Activated T-cell treated with anti-CD3 and anti-CD28 coated beads for 1 hour (primary cell): Measurements from ENCODE around the gene ZSWIM3.

Experiments
- DNase-seq: peaks from one replicate; pipeline ENCODE4 v3.0.0-alpha.2; 2020; ENCODE audit warnings: low read depth

The ZSWIM3 gene

DNA sequence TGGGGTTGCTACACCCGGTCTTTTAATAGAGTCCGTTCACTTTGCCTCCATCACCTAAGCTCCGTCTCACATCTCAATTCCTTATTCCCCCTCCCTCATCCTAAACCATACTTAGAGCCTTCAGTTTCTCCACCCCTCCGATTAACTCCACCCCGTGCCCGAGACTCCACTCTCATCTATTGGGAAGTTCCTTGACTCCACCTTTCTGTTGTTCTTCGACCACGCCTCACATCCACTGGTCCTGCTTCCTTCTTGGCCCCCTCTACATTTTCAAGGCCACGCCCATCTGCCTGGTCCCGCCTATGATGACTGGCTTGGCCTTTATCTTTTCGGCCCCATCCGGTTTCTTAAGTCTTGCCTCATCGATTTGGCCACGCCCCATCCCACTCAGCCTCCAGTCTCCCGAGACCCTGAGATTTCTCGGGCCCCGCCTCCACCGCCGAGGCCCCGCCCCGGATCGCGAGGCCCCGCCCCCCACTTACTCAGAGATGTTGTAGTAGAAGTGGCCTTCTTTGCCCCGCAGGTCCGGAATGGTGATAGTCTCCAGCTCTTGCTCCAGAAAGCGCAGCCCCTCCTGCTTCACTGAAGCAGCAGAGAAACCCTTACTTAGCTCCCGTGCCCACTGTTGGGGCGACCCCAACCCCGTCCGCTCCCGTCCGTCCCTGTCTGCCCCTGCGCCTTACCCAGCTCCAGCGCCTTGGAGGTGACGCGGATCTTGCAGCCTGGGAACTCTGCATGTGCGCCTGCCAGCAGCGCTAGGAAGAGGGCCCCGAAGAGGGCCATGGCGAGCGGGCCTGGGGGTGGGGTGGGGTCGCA is 53.5 kb downstream of the ZSWIM3 start:
- peak; percentile 78 for DNase-seq

DNA sequence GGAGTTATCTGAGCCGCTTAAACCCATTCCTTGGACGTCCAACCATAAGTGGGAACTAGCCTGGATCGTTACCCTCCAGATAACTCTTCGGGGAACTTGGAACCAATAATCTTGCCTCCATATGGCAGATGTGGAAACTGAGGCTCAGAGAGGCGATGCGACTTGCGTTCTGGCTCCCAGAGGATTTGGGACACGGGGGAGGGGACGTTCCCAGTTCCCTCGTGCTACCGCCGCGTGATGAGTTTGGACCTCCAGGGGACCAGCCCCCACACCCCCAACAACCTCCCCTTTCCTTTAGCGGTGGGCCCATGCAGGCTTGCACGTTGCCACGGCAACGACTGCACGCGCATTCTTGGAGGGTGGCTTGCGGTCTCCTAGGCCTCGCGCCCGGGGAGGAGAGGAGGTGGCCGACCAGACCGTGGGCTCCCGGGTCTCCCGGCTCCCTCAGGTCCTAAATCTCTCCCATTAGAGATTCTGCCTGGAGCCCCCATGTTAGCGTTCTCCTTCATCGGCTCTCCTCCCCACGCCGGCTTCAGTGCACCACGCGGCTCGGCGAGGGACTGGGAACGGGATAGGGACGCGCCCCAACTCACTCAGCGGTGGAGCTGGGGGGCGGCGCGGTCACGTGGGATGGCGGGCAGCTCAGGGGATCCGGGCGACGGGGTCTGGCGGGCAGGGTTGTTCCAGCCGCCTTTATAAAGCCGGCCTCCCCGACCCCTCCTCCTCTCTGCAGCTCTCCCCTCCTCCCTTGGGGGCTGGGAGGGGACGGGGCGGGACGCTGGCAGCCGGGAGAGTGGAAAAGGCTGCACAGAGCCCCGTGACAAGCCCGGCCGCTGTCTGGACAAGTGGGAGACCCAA is 54.3 kb downstream of the ZSWIM3 start, which contains the start of gene PLTP:
PLTP (minus strand) TSS at position 670 of the 858 bp plus-strand sequence. CDS start 703 bp downstream, outside the sequence.
- no peak for DNase-seq

DNA sequence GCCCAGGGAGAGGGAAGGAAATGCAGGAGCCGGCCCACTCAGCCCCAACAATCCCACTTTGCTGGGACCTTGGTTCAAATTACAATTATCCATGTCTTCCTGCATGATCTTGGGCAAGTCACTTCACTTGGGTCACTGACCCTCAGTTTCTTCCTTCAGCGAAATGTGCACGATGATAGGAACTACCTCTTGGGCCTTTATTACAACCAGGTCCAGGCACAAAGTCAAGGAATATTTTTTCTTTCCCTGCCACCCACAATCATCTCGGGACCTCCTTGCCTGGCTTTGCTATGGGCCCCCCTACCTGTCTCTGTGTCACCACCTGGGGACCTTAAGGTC is 54.9 kb downstream of the ZSWIM3 start:
- no peak for DNase-seq

DNA sequence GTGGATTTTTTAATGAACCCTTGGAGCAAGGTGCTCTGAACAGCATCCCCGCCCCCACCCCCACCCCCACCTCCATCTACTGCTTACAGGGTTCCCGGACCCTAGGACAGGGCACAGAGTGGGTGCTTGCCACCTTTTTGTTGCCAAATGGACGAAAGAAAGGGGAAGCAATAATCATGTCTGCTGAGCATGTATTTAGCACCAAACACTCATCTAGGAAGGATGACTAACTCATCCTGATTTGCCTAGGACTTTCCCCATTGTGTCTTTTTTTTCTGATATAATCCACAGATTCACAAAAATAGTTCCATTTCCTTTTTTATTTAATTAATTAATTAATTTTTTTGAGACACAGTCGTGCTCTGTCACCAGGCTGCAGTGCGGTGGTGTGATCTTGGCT is 55.7 kb downstream of the ZSWIM3 start:
- no peak for DNase-seq

DNA sequence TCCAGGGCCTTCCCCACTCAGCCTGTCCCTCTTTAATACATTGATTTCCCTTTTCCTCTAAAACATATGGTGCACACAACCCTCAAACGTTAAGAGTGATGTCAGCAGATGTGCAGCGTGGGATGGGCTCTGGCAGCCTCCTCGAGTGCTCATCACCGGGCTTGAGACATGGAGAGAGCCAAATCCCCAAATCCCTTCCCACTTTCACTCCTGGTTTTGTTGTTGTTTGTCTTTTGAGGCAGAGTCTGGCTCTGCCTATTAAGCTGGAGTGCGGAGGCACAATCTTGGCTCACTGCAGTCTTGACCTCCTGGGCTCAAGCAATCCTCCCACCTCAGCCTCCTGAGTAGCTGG is 60.4 kb downstream of the ZSWIM3 start:
- no peak for DNase-seq

DNA sequence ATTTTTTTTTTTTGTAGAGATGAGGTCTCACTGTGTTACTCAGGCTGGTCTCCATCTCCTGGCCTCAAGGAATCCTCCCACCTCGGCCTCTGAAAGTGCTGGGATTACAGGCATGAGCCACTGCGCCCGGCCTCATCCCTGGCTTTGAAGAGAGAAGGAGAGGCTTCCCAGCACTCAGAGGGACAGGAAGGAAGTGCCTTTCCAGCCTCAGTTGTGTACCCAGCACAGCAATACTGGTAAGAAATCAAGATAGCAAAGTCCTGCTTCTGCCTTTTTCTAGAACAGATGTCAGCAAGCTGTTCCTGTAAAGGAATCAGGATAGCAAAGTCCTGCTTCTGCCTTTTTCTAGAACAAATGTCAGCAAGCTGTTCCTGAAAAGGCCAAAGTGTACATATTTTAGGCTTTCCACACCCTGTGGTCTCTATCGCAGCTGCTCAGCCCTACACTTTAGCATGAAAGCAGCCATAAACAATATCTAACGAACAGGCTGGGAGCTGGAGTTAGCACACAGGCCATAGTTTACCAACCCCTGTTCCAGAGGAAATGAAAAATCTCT is 60.8 kb downstream of the ZSWIM3 start:
- no peak for DNase-seq

DNA sequence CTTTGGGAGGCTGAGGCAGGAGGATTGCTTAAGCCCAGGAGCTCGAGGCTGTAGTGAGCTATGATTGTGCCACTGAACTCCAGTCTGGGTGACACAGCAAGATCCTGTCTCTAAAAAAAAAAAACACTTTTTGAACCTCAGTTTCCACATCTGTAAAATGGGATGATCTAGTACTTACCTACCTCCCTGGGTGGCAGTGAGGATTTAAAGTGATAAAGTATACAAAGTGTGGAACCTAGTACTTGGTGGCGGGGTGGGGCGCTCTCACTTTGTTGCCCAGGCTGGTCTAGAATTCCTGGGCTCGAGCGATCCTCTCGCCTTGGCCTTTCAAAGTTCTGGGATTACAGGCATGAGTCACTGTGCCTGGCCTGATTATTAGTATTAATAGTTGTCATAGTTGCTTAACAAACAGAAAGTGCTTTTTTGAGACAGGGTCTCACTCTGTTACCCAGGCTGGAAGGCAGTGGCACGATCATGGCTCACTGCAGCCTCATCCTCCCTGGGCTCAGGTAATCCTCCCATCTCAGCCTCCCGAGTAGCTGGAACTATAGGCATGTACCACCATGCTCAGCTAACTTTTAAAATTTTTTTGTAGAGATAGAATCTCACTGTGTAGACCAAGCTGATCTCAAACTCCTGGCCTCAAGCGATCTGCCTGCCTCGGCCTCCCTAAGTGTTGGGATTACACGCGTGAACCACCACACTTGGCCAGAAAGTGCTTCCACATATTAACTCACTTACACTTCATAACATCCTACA is 61.5 kb downstream of the ZSWIM3 start:
- DNase-seq, result no peak

DNA sequence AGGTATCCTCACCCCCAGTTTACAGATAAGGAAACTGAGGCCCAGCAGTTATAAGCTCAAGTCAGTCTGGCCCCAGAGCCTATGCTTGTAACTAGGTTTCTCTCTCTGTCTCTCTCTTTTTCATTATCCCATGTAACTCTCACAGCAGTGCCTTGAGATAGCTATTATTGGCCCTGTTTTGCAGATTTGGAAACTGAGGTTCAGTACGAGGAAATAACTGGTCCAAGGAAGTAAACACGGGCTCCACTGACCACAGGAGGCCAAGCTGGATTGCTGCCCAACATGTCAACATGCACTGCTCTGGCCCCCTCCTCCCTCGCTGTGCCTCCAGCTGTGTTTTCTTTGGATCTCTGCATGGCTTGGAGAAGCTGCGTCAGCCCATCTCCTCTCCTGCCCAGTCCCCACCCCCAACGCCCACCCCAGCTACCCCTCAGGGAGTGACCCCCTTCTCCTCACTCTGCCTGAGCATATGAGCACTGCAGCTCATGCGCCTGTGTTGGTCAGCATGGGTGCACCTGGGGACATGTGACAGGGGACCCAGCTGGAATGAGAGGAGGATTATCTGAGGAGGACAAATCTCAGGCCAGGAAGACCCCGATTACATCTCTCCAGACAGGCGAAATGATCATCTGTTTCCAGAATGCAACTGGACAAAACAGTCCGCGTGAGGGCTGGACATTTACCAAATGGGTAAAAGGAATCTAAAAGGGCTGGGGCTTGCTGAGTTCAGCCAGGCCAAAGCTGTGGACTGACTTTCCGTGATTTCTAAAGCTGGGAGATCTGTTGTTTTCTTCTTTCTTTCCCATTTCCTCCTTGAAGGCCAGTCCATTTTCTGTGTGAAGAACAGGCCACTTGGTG is 62.4 kb downstream of the ZSWIM3 start:
- no peak for DNase-seq

DNA sequence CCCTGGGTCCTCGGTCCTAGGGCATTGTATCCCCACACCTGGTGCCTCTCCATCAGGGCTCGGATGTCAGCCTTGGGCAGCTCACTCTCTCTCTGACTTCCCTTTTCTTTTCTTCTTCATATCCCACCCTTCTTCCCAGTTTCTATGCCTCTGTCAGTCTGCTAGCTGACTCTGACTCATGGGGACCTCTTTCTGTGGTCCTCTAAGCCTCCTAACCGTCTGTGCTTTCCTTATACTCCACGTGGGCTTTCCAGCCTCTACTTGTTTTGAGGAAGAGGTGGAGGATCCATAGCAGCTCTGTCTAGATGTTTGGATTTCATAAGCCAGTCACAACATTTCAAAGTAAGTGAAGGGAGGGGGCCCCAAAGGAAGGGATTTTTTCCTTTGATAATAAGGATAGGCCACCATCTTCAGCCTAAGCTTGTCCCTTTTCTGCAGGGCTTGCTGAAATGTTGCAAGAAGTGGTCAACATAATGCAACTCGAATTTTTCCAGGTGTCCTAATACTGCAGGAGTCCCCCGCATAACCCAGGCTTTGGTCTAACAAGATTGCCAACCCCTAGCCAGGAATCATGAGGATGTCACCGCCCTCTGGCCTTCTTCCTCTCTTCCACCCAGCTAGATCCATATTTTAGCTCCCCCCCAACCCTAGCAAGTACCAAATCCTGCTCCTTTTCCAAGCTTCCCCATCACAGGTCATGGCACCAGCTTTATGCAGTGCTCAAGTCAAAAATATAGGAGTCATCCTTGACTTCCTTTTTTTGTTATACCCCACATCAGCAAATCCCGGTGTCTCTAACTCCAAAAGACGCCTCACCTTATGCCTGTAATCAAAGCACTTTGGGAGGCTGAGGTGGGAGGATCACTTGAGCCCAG is 63.3 kb downstream of the ZSWIM3 start:
- DNase-seq, result no peak

DNA sequence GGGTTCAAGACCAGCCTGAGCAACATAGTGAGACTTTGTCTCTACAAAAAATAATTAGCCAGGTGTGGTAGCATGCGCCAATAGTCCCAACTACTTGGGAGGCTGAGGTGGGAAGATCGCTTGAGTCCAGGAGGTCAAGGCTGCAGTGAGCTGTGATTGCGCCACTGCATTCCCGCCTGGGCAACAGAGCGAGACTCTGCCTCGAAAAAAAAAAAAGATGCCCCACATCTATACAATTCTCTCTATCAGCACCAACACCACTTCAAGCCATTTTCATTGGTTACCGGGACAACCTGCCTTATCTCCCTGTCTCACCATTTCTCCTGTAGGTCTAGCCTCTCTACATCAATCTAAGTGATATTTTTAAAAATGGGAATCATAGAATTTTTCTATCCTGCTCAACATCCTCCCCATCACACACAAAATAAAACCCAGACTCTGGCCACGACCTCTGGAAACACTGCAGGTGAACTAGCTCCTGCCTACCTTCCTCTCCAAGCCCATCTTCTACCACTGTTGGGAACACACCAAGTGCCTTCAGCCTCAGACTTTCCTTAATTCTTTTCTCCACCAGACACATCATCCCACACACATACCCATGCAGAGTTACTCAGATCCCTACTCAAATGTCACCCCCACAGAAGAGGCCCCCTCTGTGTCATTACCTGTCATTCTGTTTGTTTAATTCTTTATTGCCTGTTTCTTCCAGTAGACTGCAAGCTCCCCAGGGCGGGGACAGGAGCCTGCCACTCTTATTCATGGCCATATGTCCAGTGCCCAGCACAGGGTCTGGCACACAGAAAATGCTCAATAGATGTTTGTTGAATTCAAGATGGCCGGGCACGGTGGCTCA is 64.1 kb downstream of the ZSWIM3 start:
- no peak for DNase-seq

DNA sequence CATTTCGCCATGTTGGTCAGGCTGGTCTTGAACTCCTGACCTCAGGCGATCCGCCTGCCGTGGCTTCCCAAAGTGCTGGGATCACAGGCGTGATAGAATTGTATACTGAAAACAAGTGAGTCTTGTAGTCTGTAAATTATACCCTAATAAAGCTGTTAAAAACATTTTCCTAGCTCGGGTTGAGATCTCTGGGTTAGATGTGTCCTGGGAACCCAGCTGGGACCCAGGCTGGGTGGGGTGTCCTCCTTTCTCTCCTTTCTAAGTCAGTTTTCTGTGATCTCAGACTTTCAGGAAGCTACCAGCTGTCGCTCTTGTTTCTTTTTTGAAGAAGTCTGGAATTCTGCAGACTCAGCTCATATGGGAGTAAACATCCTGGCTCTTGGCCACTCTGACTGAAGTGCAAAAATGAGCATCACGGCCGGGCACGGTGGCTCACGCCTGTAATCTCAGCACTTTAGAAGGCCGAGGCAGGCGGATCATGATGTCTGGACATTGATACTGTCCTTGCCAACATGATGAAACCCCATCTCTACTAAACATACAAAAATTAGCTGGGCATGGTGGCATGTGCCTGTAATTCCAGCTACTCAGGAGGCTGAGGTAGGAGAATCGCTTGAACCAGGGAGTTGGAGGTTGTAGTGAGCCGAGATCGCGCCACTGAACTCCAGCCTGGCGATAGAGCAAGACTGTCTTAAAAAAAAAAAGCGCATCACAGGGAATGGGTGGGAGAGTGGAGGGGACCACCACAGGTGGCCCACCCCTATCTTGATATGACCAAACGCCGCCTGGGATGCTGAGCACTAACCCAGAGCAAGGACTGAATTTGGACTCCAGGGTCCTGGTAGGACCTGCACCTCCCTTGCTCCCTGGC is 67.2 kb downstream of the ZSWIM3 start:
- no peak for DNase-seq

DNA sequence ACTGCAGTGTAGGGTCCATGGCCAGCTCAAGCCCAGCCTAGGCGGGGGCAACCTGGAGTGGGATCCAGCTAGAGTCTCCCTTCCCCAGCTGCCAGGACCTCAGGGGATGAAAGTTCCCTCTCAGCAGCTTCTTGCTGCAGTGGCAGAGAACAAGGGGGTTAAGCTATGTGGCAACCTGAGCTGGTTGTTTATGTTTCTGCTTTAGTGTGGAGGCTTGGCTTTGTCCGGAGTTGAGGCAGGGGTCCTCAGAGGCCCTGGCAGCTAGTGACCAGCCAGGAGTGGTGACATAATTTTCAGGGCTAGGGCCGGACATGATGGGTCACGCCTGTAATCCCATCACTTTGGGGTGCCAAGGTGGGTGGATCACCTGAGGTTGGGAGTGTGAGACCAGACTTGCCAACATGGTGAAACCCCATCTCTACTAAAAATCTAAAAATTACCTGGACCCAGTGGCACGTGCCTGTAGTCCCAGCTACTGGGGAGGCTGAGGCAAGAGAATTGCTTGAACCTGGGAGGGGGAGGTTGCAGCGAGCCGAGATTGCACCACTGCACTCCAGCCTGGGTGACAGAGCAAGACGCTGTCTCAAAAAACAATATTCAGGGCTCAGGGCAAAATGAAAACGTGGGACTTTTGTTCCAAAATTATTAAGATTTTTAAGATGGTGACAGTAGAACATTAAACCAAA is 68.5 kb downstream of the ZSWIM3 start:
- DNase-seq, result no peak

DNA sequence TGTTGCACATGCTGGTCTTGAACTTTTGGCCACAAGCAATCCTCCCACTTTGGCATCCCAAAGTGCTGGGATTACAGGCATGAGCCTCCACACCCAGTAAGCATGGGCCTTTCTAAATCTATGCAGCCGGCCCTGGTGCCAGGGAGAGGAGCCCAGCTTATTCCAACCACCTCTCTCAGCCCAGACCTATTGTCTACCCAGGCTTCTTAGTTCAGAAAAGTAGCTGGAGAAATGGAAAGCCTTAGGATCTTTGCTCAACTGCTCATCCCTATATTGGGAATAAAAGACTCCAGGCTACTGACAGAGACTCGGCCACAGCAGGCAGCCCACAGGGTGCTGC is 69.3 kb downstream of the ZSWIM3 start:
- no peak for DNase-seq

DNA sequence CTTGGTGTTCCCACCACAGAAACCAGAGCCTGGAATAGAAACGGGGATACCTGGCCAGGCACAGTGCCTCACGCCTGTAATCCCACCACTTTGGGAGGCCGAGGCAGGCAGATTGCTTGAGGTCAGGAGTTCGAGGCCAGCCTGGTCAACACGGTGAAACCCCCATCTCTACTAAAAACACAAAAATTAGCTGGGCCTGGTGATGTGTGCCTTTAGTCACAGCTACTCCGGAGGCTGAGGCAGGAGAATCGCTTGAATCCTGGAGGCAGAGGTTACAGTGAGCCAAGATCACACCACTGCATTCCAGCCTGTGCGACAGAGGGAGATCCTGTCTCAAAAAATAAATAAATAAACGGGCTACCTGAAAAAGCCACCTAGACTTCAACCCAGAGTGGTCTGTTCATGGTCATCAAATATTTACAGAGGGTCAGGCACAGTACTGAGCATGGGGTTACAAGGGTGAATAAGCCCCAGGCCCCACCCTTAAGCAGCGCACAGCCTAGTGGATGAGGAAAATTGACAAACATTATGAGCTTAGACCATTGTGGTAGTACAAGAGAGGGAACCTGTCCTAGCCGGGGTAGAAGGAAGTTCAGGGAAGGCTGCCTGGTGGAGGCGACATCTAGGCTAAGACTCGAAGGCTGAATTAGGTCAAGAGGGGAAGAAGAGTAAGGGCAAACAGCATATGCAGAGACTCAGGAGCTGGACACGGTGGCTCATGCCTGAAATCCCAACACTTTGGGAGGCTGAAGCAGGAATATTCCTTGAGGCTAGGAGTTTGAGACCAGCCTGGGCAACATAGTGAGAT is 69.9 kb downstream of the ZSWIM3 start:
- no peak for DNase-seq
